Measurements from ENCODE around the gene ITGA3. TPM values are rescaled to one million over a fixed set of nuclear protein-coding genes. Genes with fewer than 3 reads are reported as not detected.
A peak's percentile ranks its signal among the peaks of the same experiment; 100 is the strongest.

ITGA3 gene
- total and polyA plus RNA-seq, 2 of the 13 experiments (the other 11 are each of a cell fraction or from before 2014, with no cell fraction given), result 0.48 to 0.69 TPM

DNA sequence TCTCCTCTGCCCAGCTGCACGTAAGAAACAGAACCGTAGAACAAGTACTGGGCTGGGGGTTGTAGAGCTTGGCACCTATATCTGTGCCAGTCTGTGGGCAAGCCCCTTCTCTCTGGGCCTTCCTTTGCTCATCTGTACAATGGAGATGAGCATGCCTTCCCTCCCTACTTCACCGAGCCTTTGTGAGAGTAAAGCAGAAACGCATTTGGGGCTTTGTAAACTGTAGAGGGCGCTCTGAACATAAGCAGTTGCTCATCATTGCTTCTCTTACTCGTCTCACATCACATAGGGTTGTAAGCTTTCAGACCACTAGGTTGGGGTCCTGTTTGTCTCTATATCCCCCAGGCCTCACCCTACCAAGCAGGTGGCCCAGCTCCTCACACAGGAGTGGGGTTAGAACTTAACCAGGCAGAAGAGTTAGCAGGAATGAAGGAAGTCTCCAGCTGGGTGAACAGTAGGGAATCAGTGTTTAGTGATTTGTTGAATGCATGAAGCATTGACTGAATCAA, 59.0 kb downstream of the ITGA3 start (continued):
- TF ChIP-seq, protein P1, sequence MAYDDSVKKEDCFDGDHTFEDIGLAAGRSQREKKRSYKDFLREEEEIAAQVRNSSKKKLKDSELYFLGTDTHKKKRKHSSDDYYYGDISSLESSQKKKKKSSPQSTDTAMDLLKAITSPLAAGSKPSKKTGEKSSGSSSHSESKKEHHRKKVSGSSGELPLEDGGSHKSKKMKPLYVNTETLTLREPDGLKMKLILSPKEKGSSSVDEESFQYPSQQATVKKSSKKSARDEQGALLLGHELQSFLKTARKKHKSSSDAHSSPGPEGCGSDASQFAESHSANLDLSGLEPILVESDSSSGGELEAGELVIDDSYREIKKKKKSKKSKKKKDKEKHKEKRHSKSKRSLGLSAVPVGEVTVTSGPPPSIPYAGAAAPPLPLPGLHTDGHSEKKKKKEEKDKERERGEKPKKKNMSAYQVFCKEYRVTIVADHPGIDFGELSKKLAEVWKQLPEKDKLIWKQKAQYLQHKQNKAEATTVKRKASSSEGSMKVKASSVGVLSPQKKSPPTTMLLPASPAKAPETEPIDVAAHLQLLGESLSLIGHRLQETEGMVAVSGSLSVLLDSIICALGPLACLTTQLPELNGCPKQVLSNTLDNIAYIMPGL (CRISPR knock-in tag; IDR thresholded peaks at IDR 0.05; ENCODE audit: borderline replicate concordance in 1 of 2, low read depth in 1 of 2), result peak in 1 of 2 experiments; percentile 72; a peak in 1 of 4 replicates
- TF ChIP-seq, protein P2, sequence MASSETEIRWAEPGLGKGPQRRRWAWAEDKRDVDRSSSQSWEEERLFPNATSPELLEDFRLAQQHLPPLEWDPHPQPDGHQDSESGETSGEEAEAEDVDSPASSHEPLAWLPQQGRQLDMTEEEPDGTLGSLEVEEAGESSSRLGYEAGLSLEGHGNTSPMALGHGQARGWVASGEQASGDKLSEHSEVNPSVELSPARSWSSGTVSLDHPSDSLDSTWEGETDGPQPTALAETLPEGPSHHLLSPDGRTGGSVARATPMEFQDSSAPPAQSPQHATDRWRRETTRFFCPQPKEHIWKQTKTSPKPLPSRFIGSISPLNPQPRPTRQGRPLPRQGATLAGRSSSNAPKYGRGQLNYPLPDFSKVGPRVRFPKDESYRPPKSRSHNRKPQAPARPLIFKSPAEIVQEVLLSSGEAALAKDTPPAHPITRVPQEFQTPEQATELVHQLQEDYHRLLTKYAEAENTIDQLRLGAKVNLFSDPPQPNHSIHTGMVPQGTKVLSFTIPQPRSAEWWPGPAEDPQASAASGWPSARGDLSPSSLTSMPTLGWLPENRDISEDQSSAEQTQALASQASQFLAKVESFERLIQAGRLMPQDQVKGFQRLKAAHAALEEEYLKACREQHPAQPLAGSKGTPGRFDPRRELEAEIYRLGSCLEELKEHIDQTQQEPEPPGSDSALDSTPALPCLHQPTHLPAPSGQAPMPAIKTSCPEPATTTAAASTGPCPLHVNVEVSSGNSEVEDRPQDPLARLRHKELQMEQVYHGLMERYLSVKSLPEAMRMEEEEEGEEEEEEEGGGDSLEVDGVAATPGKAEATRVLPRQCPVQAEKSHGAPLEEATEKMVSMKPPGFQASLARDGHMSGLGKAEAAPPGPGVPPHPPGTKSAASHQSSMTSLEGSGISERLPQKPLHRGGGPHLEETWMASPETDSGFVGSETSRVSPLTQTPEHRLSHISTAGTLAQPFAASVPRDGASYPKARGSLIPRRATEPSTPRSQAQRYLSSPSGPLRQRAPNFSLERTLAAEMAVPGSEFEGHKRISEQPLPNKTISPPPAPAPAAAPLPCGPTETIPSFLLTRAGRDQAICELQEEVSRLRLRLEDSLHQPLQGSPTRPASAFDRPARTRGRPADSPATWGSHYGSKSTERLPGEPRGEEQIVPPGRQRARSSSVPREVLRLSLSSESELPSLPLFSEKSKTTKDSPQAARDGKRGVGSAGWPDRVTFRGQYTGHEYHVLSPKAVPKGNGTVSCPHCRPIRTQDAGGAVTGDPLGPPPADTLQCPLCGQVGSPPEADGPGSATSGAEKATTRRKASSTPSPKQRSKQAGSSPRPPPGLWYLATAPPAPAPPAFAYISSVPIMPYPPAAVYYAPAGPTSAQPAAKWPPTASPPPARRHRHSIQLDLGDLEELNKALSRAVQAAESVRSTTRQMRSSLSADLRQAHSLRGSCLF (CRISPR knock-in tag; IDR thresholded peaks at IDR 0.05; ENCODE audit: borderline replicate concordance), result no peak
- TF ChIP-seq SNRNP70 (IDR thresholded peaks at IDR 0.05; ENCODE audit: low read depth, low read length) (no peak), TRAFD1 (CRISPR knock-in tag; IDR thresholded peaks at IDR 0.05; ENCODE audit: borderline replicate concordance) (no peak), RXRB (CRISPR knock-in tag; IDR thresholded peaks at IDR 0.05; ENCODE audit: borderline replicate concordance) (no peak), GFI1 (CRISPR knock-in tag; IDR thresholded peaks at IDR 0.05; ENCODE audit: borderline replicate concordance) (no peak), ZMYM2 (CRISPR knock-in tag; IDR thresholded peaks at IDR 0.05) (no peak), ZNF142 (CRISPR knock-in tag; IDR thresholded peaks at IDR 0.05) (no peak), SP5 (CRISPR knock-in tag; IDR thresholded peaks at IDR 0.05; ENCODE audit: borderline replicate concordance, low read depth) (0 out of 2 replicates have a peak, but pooled peaks have one; percentile 26), ZNF644 (CRISPR knock-in tag; IDR thresholded peaks at IDR 0.05; ENCODE audit: low read depth) (no peak), ZNF772 (CRISPR knock-in tag; IDR thresholded peaks at IDR 0.05) (no peak), ZKSCAN8 (CRISPR knock-in tag; IDR thresholded peaks at IDR 0.05; ENCODE audit: borderline replicate concordance) (0 out of 2 replicates have a peak, but pooled peaks have one; percentile 39), KLF15 (CRISPR knock-in tag; IDR thresholded peaks at IDR 0.05; ENCODE audit: borderline replicate concordance) (no peak), ZNF605 (CRISPR knock-in tag; IDR thresholded peaks at IDR 0.05) (no peak), ZNF543 (CRISPR knock-in tag; IDR thresholded peaks at IDR 0.05) (no peak)
